Caco-2 (cell line): ENCODE data around the gene DYRK1A. TPM values are rescaled to one million over a fixed set of nuclear protein-coding genes. Genes with fewer than 3 reads are reported as not detected.

Source experiments
- BruUV-seq: library from RNA; stranded (reverse); fragments of 400-500 nt; replicated peaks from 2 replicates; lab custom pipeline; 2021; lab: Mats Ljungman, UMichigan
- CTCF ChIA-PET: fragments of 300-600 bp; sonication (Branson Sonifier 250); formaldehyde crosslinking; loops from one replicate; lab custom pipeline; 2022; ENCODE audit warnings: antibody characterized with exemption; lab: Charles Lee
- POLR2A ChIA-PET: fragments of 300-600 bp; sonication (Branson Sonifier 250); formaldehyde crosslinking; loops from one replicate; lab custom pipeline; 2022; ENCODE audit warnings: antibody characterized with exemption; lab: Charles Lee
- DNase-seq, 2 experiments: peaks; one replicate each; pipeline versions ENCODE4 v3.0.0 to v3.0.0-alpha.2; 2020 to 2022
- H3K27me3 ChIP-seq: replicated peaks from 2 replicates; pipeline ENCODE4 v1.6.0; 2011; ENCODE audit warnings: low read length; ENCODE audit not compliant: control insufficient read depth, insufficient read depth
- H3K36me3 ChIP-seq: 2 replicates; pipeline ENCODE4 v1.5.1; 2011; ENCODE audit warnings: low read length; ENCODE audit not compliant: control insufficient read depth, insufficient read depth
- H3K4me1 ChIP-seq: fragments of 250-450 bp; sonication (Bioruptor Pico); 2 replicates; pipeline ENCODE4 v1.5.1; 2020; ENCODE audit warnings: mild to moderate bottlenecking
- H3K4me3 ChIP-seq: 2 replicates; pipeline ENCODE4 v1.5.1; 2011; ENCODE audit warnings: low read depth, mild to moderate bottlenecking, control low read depth, low read length
- H3K9me3 ChIP-seq: fragments of 250-450 bp; sonication (Bioruptor Pico); 2 replicates; pipeline ENCODE4 v1.5.1; 2020; ENCODE audit warnings: mild to moderate bottlenecking, moderate library complexity
- H3K27ac Mint-ChIP-seq: one replicate; pipeline ENCODE4 v1.8.0; 2022; ENCODE audit warnings: mixed read lengths; ENCODE audit not compliant: unreplicated experiment
- H3K27me3 Mint-ChIP-seq: one replicate; pipeline ENCODE4 v1.8.0; 2022; ENCODE audit warnings: mixed read lengths; ENCODE audit not compliant: insufficient read depth, unreplicated experiment
- H3K36me3 Mint-ChIP-seq: one replicate; pipeline ENCODE4 v1.8.0; 2022; ENCODE audit warnings: mild to moderate bottlenecking, mixed read lengths; ENCODE audit not compliant: insufficient read depth, unreplicated experiment
- H3K4me1 Mint-ChIP-seq: one replicate; pipeline ENCODE4 v1.8.0; 2022; ENCODE audit warnings: low read depth, mixed read lengths; ENCODE audit not compliant: unreplicated experiment
- H3K4me3 Mint-ChIP-seq: one replicate; pipeline ENCODE4 v1.8.0; 2022; ENCODE audit warnings: mild to moderate bottlenecking, moderate library complexity, mixed read lengths; ENCODE audit not compliant: unreplicated experiment
- H3K9me3 Mint-ChIP-seq: one replicate; pipeline ENCODE4 v1.8.0; 2022; ENCODE audit warnings: mixed read lengths; ENCODE audit not compliant: unreplicated experiment
- CTCF ChIP-seq, 2 experiments: fragments of 200-600 bp in 1 of 2; IDR thresholded peaks; 1 replicate in 1 of 2; 2 replicates in 1 of 2; pipeline versions ENCODE4 v1.5.1 to v1.8.0; 2011 to 2022; ENCODE audit warnings: antibody characterized with exemption in 1 of 2, control low read depth in 1 of 2, inconsistent platforms in 1 of 2, low read depth in 1 of 2, low read length in 1 of 2, mild to moderate bottlenecking in 1 of 2, moderate library complexity in 1 of 2; ENCODE audit not compliant: insufficient read depth in 1 of 2, severe bottlenecking in 1 of 2, unreplicated experiment in 1 of 2
- intact Hi-C: fragments of 100-400 bp; cut with micrococcal nuclease; formaldehyde crosslinking; loops from one replicate; pipeline ENCODE4 v1.10.0; 2022; ENCODE audit not compliant: unreplicated experiment
- total RNA-seq: library from RNA; stranded (reverse); gene quantifications from 2 replicates; pipeline ENCODE4 v1.2.3, GENCODE V29; 2022

The DYRK1A gene
- total RNA-seq, 1 experiment from 2014 or later, result 50.9 TPM

- no peaks in the 10 kb centered on the region for H3K36me3 ChIP-seq
- no TSS peak for BruUV-seq
- H3K9me3 ChIP-seq, result no peaks in the 10 kb centered on the region
- Mint-ChIP-seq H3K4me3 (no peak overlapping the region), H3K9me3 (peaks cover 4% of the 10 kb centered on the region), H3K4me1 (peaks cover 7% of the 10 kb centered on the region), H3K36me3 (peaks cover 6% of the 10 kb centered on the region), H3K27ac (no peak overlapping the region), H3K27me3 (no peaks in the 10 kb centered on the region)
- ChIA-PET POLR2A (no interaction called here), CTCF (no interaction called here)
- intact Hi-C loops, result no loop called here
- H3K4me1 ChIP-seq, result 0 out of 2 replicates have a peak, but pooled peaks cover 4% of the 10 kb centered on the region
- DNase-seq, result no peak
- H3K4me3 ChIP-seq, result no peak overlapping the region
- no peaks in the 10 kb centered on the region for H3K27me3 ChIP-seq
- no peak for TF ChIP-seq CTCF (IDR thresholded peaks at IDR 0.05; ENCODE audit: insufficient read depth in 1 of 2, low read depth in 1 of 2, low read length in 1 of 2, severe bottlenecking in 1 of 2, unreplicated experiment in 1 of 2)
Measured at GRCh38 chr21:37356706-37357105, 9.9 kb upstream of the DYRK1A start.

- intact Hi-C loops, result no loop called here
- CTCF ChIA-PET, result no interaction called here
- no peak overlapping the region for H3K4me3 Mint-ChIP-seq
Measured at GRCh38 chr21:37357691-37358090, 8.9 kb upstream of the DYRK1A start.

GRCh38 chr21:37358397-37358796 lies 8.2 kb upstream of the DYRK1A start:
- TF ChIP-seq CTCF (IDR thresholded peaks at IDR 0.05; ENCODE audit: insufficient read depth in 1 of 2, low read depth in 1 of 2, low read length in 1 of 2, severe bottlenecking in 1 of 2, unreplicated experiment in 1 of 2), result no peak
- intact Hi-C loops, result no loop called here
- H3K27me3 Mint-ChIP-seq, result no peaks in the 10 kb centered on the region
- Histone ChIP-seq H3K9me3 (no peaks in the 10 kb centered on the region), H3K36me3 (no peaks in the 10 kb centered on the region), H3K4me3 (no peak overlapping the region), H3K27me3 (no peaks in the 10 kb centered on the region), H3K4me1 (0 out of 2 replicates have a peak, but pooled peaks cover 4% of the 10 kb centered on the region)
- ChIA-PET CTCF (no interaction called here), POLR2A (no interaction called here)
- H3K27ac Mint-ChIP-seq, result no peak overlapping the region
- H3K36me3 Mint-ChIP-seq, result peaks cover 6% of the 10 kb centered on the region
- H3K4me3 Mint-ChIP-seq, result no peak overlapping the region
- H3K4me1 Mint-ChIP-seq, result peaks cover 7% of the 10 kb centered on the region
- no peak for DNase-seq
- no peaks in the 10 kb centered on the region for H3K9me3 Mint-ChIP-seq
- no TSS peak for BruUV-seq

More at GRCh38 chr21:37357691-37358090, 8.9 kb upstream of the DYRK1A start:
- peaks cover 7% of the 10 kb centered on the region for H3K4me1 Mint-ChIP-seq
- no peaks in the 10 kb centered on the region for H3K27me3 ChIP-seq
- no TSS peak for BruUV-seq
- no peak for TF ChIP-seq CTCF (IDR thresholded peaks at IDR 0.05; ENCODE audit: insufficient read depth in 1 of 2, low read depth in 1 of 2, low read length in 1 of 2, severe bottlenecking in 1 of 2, unreplicated experiment in 1 of 2)
- no peak for DNase-seq
- H3K36me3 Mint-ChIP-seq, result peaks cover 6% of the 10 kb centered on the region
- H3K36me3 ChIP-seq, result no peaks in the 10 kb centered on the region
- POLR2A ChIA-PET, result no interaction called here
- no peaks in the 10 kb centered on the region for H3K9me3 ChIP-seq
- no peaks in the 10 kb centered on the region for H3K27me3 Mint-ChIP-seq
- 0 out of 2 replicates have a peak, but pooled peaks cover 4% of the 10 kb centered on the region for H3K4me1 ChIP-seq
- H3K27ac Mint-ChIP-seq, result no peak overlapping the region
- no peak overlapping the region for H3K4me3 ChIP-seq
- no peaks in the 10 kb centered on the region for H3K9me3 Mint-ChIP-seq
